OCI-LY7 (cell line): ENCODE measurements around the gene CHST14. TPM values are rescaled to one million over a fixed set of nuclear protein-coding genes. Genes with fewer than 3 reads are reported as not detected.

Source experiments
- BruUV-seq: library from RNA; stranded (reverse); fragments of 400-500 nt; replicated peaks from 2 replicates; lab custom pipeline; 2021; lab: Mats Ljungman, UMichigan
- CTCF ChIA-PET: fragments of 300-600 bp; sonication (Branson Sonifier 250); formaldehyde crosslinking; loops from one replicate; lab custom pipeline; 2022; ENCODE audit warnings: antibody characterized with exemption; ENCODE audit not compliant: unreplicated experiment; lab: Charles Lee
- POLR2A ChIA-PET: fragments of 300-600 bp; sonication (Branson Sonifier 250); formaldehyde crosslinking; loops from one replicate; lab custom pipeline; 2022; ENCODE audit warnings: antibody characterized with exemption; lab: Charles Lee
- DNase-seq: peaks from one replicate; pipeline ENCODE4 v3.0.0-alpha.2; 2015; ENCODE audit warnings: low spot score
- H2AFZ ChIP-seq: fragments of 200-600 bp; sonication (generic), shearing (Covaris generic); 2 replicates; pipeline ENCODE4 v1.6.1; 2014; ENCODE audit warnings: mild to moderate bottlenecking, antibody characterized with exemption, low read length, moderate library complexity
- H3K27ac ChIP-seq: fragments of 200-600 bp; sonication (generic); 2 replicates; pipeline ENCODE4 v1.5.1; 2014; ENCODE audit warnings: mixed run types, low read depth, mild to moderate bottlenecking, moderate library complexity, low read length, inconsistent platforms; ENCODE audit not compliant: poor library complexity, severe bottlenecking
- H3K36me3 ChIP-seq: fragments of 200-600 bp; sonication (generic); 2 replicates; pipeline ENCODE4 v1.6.1; 2014; ENCODE audit warnings: mild to moderate bottlenecking, antibody characterized with exemption, low read length, moderate library complexity, mixed read lengths; ENCODE audit not compliant: insufficient read depth
- H3K4me1 ChIP-seq: fragments of 200-600 bp; sonication (generic); 2 replicates; pipeline ENCODE4 v1.5.1; 2014; ENCODE audit warnings: mild to moderate bottlenecking, low read length; ENCODE audit not compliant: insufficient read depth, poor library complexity, severe bottlenecking
- H3K4me2 ChIP-seq: fragments of 200-600 bp; sonication (generic); 2 replicates; pipeline ENCODE4 v1.6.1; 2014; ENCODE audit warnings: mild to moderate bottlenecking, low read length
- H3K4me3 ChIP-seq: fragments of 200-600 bp; sonication (generic); 2 replicates; pipeline ENCODE4 v1.5.1; 2014; ENCODE audit warnings: mild to moderate bottlenecking, low read depth, low read length; ENCODE audit not compliant: poor library complexity, severe bottlenecking
- H3K79me2 ChIP-seq: fragments of 200-600 bp; sonication (generic); 2 replicates; pipeline ENCODE4 v1.6.1; 2016; ENCODE audit warnings: low read depth, mild to moderate bottlenecking, low read length, moderate library complexity, mixed read lengths; ENCODE audit not compliant: insufficient read depth
- H3K9me2 ChIP-seq: fragments of 200-600 bp; sonication (generic); 2 replicates; pipeline ENCODE4 v1.6.1; 2016; ENCODE audit warnings: mild to moderate bottlenecking, low read length, mixed read lengths; ENCODE audit not compliant: insufficient read depth
- H3K9me3 ChIP-seq: fragments of 200-600 bp; sonication (generic); 2 replicates; pipeline ENCODE4 v1.6.1; 2014; ENCODE audit warnings: mild to moderate bottlenecking, mixed run types, low read length, mixed read lengths
- H4K20me1 ChIP-seq: fragments of 200-600 bp; sonication (generic); 2 replicates; pipeline ENCODE4 v1.6.1; 2014; ENCODE audit warnings: mild to moderate bottlenecking, antibody characterized with exemption, low read length, moderate library complexity, mixed read lengths; ENCODE audit not compliant: insufficient read depth
- EZH2phosphoT487 ChIP-seq: fragments of 200-600 bp; sonication (generic); IDR thresholded peaks from 2 replicates; pipeline ENCODE4 v1.6.1; 2018; ENCODE audit warnings: low read depth, borderline replicate concordance, mild to moderate bottlenecking, mixed run types, antibody characterized with exemption, low read length, moderate library complexity, mixed read lengths
- intact Hi-C: fragments of 100-400 bp; cut with micrococcal nuclease; formaldehyde crosslinking; loops from one replicate; pipeline ENCODE4 v1.10.0; 2022; ENCODE audit not compliant: unreplicated experiment
- total RNA-seq, 2 experiments: library from RNA; depleted of rRNA in 1 of 2; stranded (reverse); fragments of >200 nt in 1 of 2; shearing (Covaris generic) in 1 of 2; gene quantifications; 2 replicates each; pipeline ENCODE4 v1.2.3, GENCODE V29; 2014 to 2022
- TF ChIP-seq, protein P1 (sequence below): fragments of 200-600 bp; sonication (generic); conservative IDR thresholded peaks from 2 replicates; pipeline ENCODE4 v1.5.1; 2014; ENCODE audit warnings: mild to moderate bottlenecking, antibody characterized with exemption, low read length, moderate library complexity, mixed read lengths

The CHST14 gene
- total RNA-seq, 2 experiments from 2014 or later = 7.3 to 15.3 TPM

DNA sequence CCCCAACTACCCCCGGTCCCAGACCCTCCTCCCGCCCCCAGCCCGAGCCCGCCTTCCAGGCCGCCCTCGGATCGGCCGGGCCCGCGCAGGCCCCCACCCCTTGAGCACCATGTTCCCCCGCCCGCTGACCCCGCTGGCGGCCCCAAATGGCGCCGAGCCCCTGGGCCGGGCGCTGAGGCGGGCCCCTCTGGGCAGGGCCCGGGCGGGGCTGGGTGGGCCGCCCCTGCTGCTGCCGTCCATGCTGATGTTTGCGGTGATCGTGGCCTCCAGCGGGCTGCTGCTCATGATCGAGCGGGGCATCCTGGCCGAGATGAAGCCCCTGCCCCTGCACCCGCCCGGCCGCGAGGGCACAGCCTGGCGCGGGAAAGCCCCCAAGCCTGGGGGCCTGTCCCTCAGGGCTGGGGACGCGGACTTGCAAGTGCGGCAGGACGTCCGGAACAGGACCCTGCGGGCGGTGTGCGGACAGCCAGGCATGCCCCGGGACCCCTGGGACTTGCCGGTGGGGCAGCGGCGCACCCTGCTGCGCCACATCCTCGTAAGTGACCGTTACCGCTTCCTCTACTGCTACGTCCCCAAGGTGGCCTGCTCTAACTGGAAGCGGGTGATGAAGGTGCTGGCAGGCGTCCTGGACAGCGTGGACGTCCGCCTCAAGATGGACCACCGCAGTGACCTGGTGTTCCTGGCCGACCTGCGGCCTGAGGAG lies 472 bp downstream of the CHST14 start:
- CTCF ChIA-PET = interaction anchor here (0.6 kb wide), 1 partner anchor 203 kb away, joined by 3 read pairs; no protein-coding TSS in a partner anchor
- BruUV-seq = no TSS peak
- intact Hi-C loops = no loop called here

DNA sequence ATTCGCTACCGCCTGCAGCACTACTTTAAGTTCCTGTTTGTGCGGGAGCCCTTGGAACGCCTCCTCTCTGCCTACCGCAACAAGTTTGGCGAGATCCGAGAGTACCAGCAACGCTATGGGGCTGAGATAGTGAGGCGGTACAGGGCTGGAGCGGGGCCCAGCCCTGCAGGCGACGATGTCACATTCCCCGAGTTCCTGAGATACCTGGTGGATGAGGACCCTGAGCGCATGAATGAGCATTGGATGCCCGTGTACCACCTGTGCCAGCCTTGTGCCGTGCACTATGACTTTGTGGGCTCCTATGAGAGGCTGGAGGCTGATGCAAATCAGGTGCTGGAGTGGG lies 995 bp downstream of the CHST14 start:
- H3K27ac ChIP-seq = no peak overlapping the region

More for the DNA sequence above, 472 bp downstream of the CHST14 start:
- Histone ChIP-seq H3K4me1 (no peaks in the 10 kb centered on the region), H3K27ac (no peak overlapping the region), H3K36me3 (0 out of 2 replicates have a peak, but pooled peaks cover 7% of the 10 kb centered on the region), H3K9me3 (no peaks in the 10 kb centered on the region), H3K4me2 (peak overlapping the region; percentile 79), H3K4me3 (peak overlapping the region; percentile 70), H3K79me2 (no peaks in the 10 kb centered on the region), H2AFZ (peak overlapping the region; percentile 3; the same call in 1 of the 2 replicates), H3K9me2 (no peaks in the 10 kb centered on the region), H4K20me1 (no peaks in the 10 kb centered on the region)
- POLR2A ChIA-PET = no interaction called here
- TF ChIP-seq EZH2phosphoT487 = no peak
- TF ChIP-seq, protein P1, sequence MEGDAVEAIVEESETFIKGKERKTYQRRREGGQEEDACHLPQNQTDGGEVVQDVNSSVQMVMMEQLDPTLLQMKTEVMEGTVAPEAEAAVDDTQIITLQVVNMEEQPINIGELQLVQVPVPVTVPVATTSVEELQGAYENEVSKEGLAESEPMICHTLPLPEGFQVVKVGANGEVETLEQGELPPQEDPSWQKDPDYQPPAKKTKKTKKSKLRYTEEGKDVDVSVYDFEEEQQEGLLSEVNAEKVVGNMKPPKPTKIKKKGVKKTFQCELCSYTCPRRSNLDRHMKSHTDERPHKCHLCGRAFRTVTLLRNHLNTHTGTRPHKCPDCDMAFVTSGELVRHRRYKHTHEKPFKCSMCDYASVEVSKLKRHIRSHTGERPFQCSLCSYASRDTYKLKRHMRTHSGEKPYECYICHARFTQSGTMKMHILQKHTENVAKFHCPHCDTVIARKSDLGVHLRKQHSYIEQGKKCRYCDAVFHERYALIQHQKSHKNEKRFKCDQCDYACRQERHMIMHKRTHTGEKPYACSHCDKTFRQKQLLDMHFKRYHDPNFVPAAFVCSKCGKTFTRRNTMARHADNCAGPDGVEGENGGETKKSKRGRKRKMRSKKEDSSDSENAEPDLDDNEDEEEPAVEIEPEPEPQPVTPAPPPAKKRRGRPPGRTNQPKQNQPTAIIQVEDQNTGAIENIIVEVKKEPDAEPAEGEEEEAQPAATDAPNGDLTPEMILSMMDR = no peak
- peak; percentile 25 for DNase-seq

More for the DNA sequence above, 995 bp downstream of the CHST14 start:
- Histone ChIP-seq H2AFZ (peak overlapping the region; percentile 3; the same call in 1 of the 2 replicates), H3K4me3 (peak overlapping the region; percentile 70), H3K4me1 (no peaks in the 10 kb centered on the region), H3K9me3 (no peaks in the 10 kb centered on the region), H3K4me2 (peak overlapping the region; percentile 79), H3K9me2 (no peaks in the 10 kb centered on the region), H3K79me2 (no peaks in the 10 kb centered on the region), H4K20me1 (no peaks in the 10 kb centered on the region), H3K36me3 (0 out of 2 replicates have a peak, but pooled peaks cover 1% of the 10 kb centered on the region)
- POLR2A ChIA-PET = no interaction called here
- intact Hi-C loops = no loop called here
- peak; percentile 15 for DNase-seq
- no TSS peak for BruUV-seq
- CTCF ChIA-PET = interaction anchor here (0.6 kb wide), 1 partner anchor 203 kb away, joined by 3 read pairs; no protein-coding TSS in a partner anchor
- TF ChIP-seq, protein P1 = no peak
- TF ChIP-seq EZH2phosphoT487 = no peak
